Smooth muscle cell (in vitro differentiated cells): ENCODE measurements around the gene BCDIN3D. TPM values are rescaled to one million over a fixed set of nuclear protein-coding genes. Genes with fewer than 3 reads are reported as not detected.
"Not testable (repeated sequence)": the region's sequence is repeated elsewhere in the genome, so short reads cannot be mapped to it uniquely, and the experiment has no call there.

Experiments used
- DNase-seq: peaks from one replicate; lab custom pipeline; 2025; ENCODE audit not compliant: unreplicated experiment; lab: John Stamatoyannopoulos, UW
- H2AFZ ChIP-seq: fragments of 200-600 bp; sonication (generic); 2 replicates; pipeline ENCODE4 v1.6.0; 2016; ENCODE audit warnings: antibody characterized with exemption, low read depth, mild to moderate bottlenecking
- H3F3A ChIP-seq: fragments of 200-600 bp; sonication (generic); 2 replicates; pipeline ENCODE4 v1.6.0; 2017; ENCODE audit warnings: antibody characterized with exemption, low read depth
- H3K27ac ChIP-seq: fragments of 200-600 bp; sonication (generic); 2 replicates; pipeline ENCODE4 v1.5.1; 2016; ENCODE audit warnings: low read depth, mild to moderate bottlenecking
- H3K27me3 ChIP-seq: fragments of 200-600 bp; sonication (generic); 2 replicates; pipeline ENCODE4 v1.6.1; 2016; ENCODE audit warnings: low read depth, mild to moderate bottlenecking
- H3K36me3 ChIP-seq: fragments of 200-600 bp; sonication (generic); 2 replicates; pipeline ENCODE4 v1.5.1; 2016; ENCODE audit warnings: low read depth
- H3K4me1 ChIP-seq: fragments of 200-600 bp; sonication (generic); 2 replicates; pipeline ENCODE4 v1.5.1; 2016; ENCODE audit warnings: low read depth
- H3K4me2 ChIP-seq: fragments of 200-600 bp; sonication (generic); 2 replicates; pipeline ENCODE4 v1.6.0; 2016; ENCODE audit warnings: mild to moderate bottlenecking
- H3K4me3 ChIP-seq: fragments of 200-600 bp; sonication (generic); 2 replicates; pipeline ENCODE4 v1.5.1; 2016; ENCODE audit warnings: mild to moderate bottlenecking
- H3K79me2 ChIP-seq: fragments of 200-600 bp; sonication (generic); 2 replicates; pipeline ENCODE4 v1.6.0; 2016; ENCODE audit warnings: low read depth, mild to moderate bottlenecking
- H3K9ac ChIP-seq: fragments of 200-600 bp; sonication (generic); 2 replicates; pipeline ENCODE4 v1.6.0; 2016; ENCODE audit warnings: low read depth
- H3K9me3 ChIP-seq: fragments of 200-600 bp; sonication (generic); replicated peaks from 2 replicates; pipeline ENCODE4 v1.5.1; 2016; ENCODE audit warnings: low read depth
- H4K20me1 ChIP-seq: fragments of 200-600 bp; sonication (generic); 2 replicates; pipeline ENCODE4 v1.6.0; 2016; ENCODE audit warnings: low read depth
- CTCF ChIP-seq: fragments of 200-600 bp; sonication (generic); IDR thresholded peaks from 2 replicates; pipeline ENCODE4 v1.5.1; 2017; ENCODE audit warnings: borderline replicate concordance, mild to moderate bottlenecking, antibody characterized with exemption; ENCODE audit not compliant: insufficient read depth, poor library complexity, severe bottlenecking
- WGBS: methylation state at CpG from one replicate; pipeline ENCODE4 v1.1.7; 2016; ENCODE audit warnings: low lambda C conversion rate; 5-methylcytosine and 5-hydroxymethylcytosine counted together
- polyA plus RNA-seq: library from polyadenylated mRNA; unstranded; fragments of >200 nt; fragmentation: Nextera tagmentation; extraction: Ambion mirVana; gene quantifications from 2 replicates; pipeline ENCODE4 v1.2.1, GENCODE V29; 2016
- total RNA-seq: library from RNA; depleted of rRNA; stranded (reverse); fragments of >200 nt; gene quantifications from 2 replicates; pipeline ENCODE4 v1.2.3, GENCODE V29; 2014

BCDIN3D gene
- total and polyA plus RNA-seq, 2 experiments from 2014 or later: 2.9 to 3.4 TPM

GRCh38 chr12:49881415-49882247, 38.7 kb upstream of the BCDIN3D start:
- H3K27ac ChIP-seq: no peak overlapping the region
- TF ChIP-seq CTCF: no peak
- H3K4me2 ChIP-seq: no peak overlapping the region
- H3K79me2 ChIP-seq: no peaks in the 10 kb centered on the region
- peaks cover 17% of the 10 kb centered on the region for H3F3A ChIP-seq
- H3K9me3 ChIP-seq: no peaks in the 10 kb centered on the region
- no peak overlapping the region for H3K9ac ChIP-seq
- H2AFZ ChIP-seq: no peak overlapping the region
- no peaks in the 10 kb centered on the region for H3K36me3 ChIP-seq
- no peak overlapping the region for H3K4me3 ChIP-seq
- no peak for DNase-seq
- peaks cover 7% of the 10 kb centered on the region for H3K27me3 ChIP-seq
- H3K4me1 ChIP-seq: peaks cover 18% of the 10 kb centered on the region
- 96% methylated on average over 16 of the region's 16 CpGs for WGBS
- no peaks in the 10 kb centered on the region for H4K20me1 ChIP-seq

- DNase-seq: no peak
- Histone ChIP-seq H3K27me3 (peaks cover 6% of the 10 kb centered on the region), H3K36me3 (no peaks in the 10 kb centered on the region), H3K79me2 (no peaks in the 10 kb centered on the region), H2AFZ (no peak overlapping the region), H3K4me2 (no peak overlapping the region), H3K9me3 (no peaks in the 10 kb centered on the region), H3F3A (peaks cover 17% of the 10 kb centered on the region), H4K20me1 (no peaks in the 10 kb centered on the region), H3K4me1 (peaks cover 18% of the 10 kb centered on the region), H3K9ac (no peak overlapping the region), H3K27ac (no peak overlapping the region), H3K4me3 (no peak overlapping the region)
- TF ChIP-seq CTCF: no peak
- 96% methylated on average over 4 of the region's 5 CpGs for WGBS
Measured at GRCh38 chr12:49880756-49881414, 38.0 kb upstream of the BCDIN3D start.

GRCh38 chr12:49879065-49879464, 36.2 kb upstream of the BCDIN3D start:
- not testable (repeated sequence) for H3K9me3 ChIP-seq, H3K79me2 ChIP-seq, H4K20me1 ChIP-seq, H3K27ac ChIP-seq, H3K27me3 ChIP-seq, DNase-seq, H3K9ac ChIP-seq, H2AFZ ChIP-seq, H3K36me3 ChIP-seq, H3K4me3 ChIP-seq, H3K4me2 ChIP-seq
- 89% methylated on average over 2 of the region's 2 CpGs for WGBS
- peaks cover 17% of the 10 kb centered on the region for H3F3A ChIP-seq
- H3K4me1 ChIP-seq: peaks cover 18% of the 10 kb centered on the region

- Histone ChIP-seq H3K4me1 (peaks cover 11% of the 10 kb centered on the region), H3K9ac (no peak overlapping the region), H3K79me2 (no peaks in the 10 kb centered on the region), H3K4me3 (no peak overlapping the region), H3K4me2 (no peak overlapping the region), H3K27ac (no peak overlapping the region), H3F3A (peaks cover 17% of the 10 kb centered on the region), H4K20me1 (no peaks in the 10 kb centered on the region), H3K27me3 (no peaks in the 10 kb centered on the region), H3K36me3 (no peaks in the 10 kb centered on the region), H2AFZ (no peak overlapping the region), H3K9me3 (no peaks in the 10 kb centered on the region)
- TF ChIP-seq CTCF: no peak
- no peak for DNase-seq
- WGBS: 88% methylated on average over 2 of the region's 2 CpGs
Measured at GRCh38 chr12:49878021-49878420, 35.1 kb upstream of the BCDIN3D start.
